ENCODE measurements around the gene ZNF282. TPM values are rescaled to one million over a fixed set of nuclear protein-coding genes. Genes with fewer than 3 reads are reported as not detected.
"Not testable (repeated sequence)": the region's sequence is repeated elsewhere in the genome, so short reads cannot be mapped to it uniquely, and the experiment has no call there.

ZNF282 gene
- total RNA-seq, 2 donors from 2014 or later, result 59.5 to 161 TPM

- no peak for DNase-seq
- no peak for ATAC-seq (replicated peaks in 1 of 2)
- peak overlapping the region; percentile 52 for H3K27ac Mint-ChIP-seq
- H3K4me3 Mint-ChIP-seq, result no peak overlapping the region
- no peaks in the 10 kb centered on the region for H3K27me3 Mint-ChIP-seq (ENCODE audit: low read depth)
- peaks cover 14% of the 10 kb centered on the region for H3K4me1 Mint-ChIP-seq (ENCODE audit: low read depth)
- no peaks in the 10 kb centered on the region for H3K9me3 Mint-ChIP-seq
- peaks cover 2 to 11% of the 10 kb centered on the region in 2 donors for H3K36me3 Mint-ChIP-seq (ENCODE audit: insufficient read depth in 2 of 2)
Observed at GRCh38 chr7:149256568-149256967, 61.2 kb downstream of the ZNF282 start.

GRCh38 chr7:149257146-149257545 lies 61.8 kb downstream of the ZNF282 start:
- Mint-ChIP-seq H3K27me3 (ENCODE audit: low read depth) (no peaks in the 10 kb centered on the region), H3K4me1 (ENCODE audit: low read depth) (peaks cover 16% of the 10 kb centered on the region), H3K4me3 (no peak overlapping the region), H3K9me3 (no peaks in the 10 kb centered on the region), H3K27ac (no peak overlapping the region), H3K36me3 (ENCODE audit: insufficient read depth in 2 of 2) (peaks cover 2 to 8% of the 10 kb centered on the region in 2 donors)
- ATAC-seq (replicated peaks in 1 of 2) (no peak), DNase-seq (no peak)

GRCh38 chr7:149261316-149261828 lies 66.0 kb downstream of the ZNF282 start:
- Mint-ChIP-seq H3K9me3 (no peaks in the 10 kb centered on the region), H3K27ac (peak overlapping the region; percentile 89), H3K4me1 (ENCODE audit: low read depth) (peaks cover 42% of the 10 kb centered on the region), H3K27me3 (ENCODE audit: low read depth) (no peaks in the 10 kb centered on the region), H3K36me3 (ENCODE audit: insufficient read depth in 2 of 2) (peaks cover 0 to 12% of the 10 kb centered on the region in 2 donors), H3K4me3 (peak overlapping the region; percentile 86 to 87)
- peak; percentile 33 to 55 for ATAC-seq (replicated peaks in 1 of 2)
- DNase-seq, result peak; percentile 46 to 50

- Mint-ChIP-seq H3K9me3 (no peaks in the 10 kb centered on the region), H3K4me3 (peak within 1 kb of the TSS; percentile 86 to 93), H3K27ac (peak within 1 kb of the TSS; percentile 89), H3K4me1 (ENCODE audit: low read depth) (peaks cover 42% of the 10 kb centered on the region), H3K27me3 (ENCODE audit: low read depth) (no peaks in the 10 kb centered on the region), H3K36me3 (ENCODE audit: insufficient read depth in 2 of 2) (peaks cover 0 to 17% of the 10 kb centered on the region in 2 donors)
- DNase-seq (peak; percentile 90), ATAC-seq (replicated peaks in 1 of 2) (peak; percentile 85 to 91)
Observed at GRCh38 chr7:149261829-149262617, 66.7 kb downstream of the ZNF282 start, which contains the start of gene ZNF783. TSS of gene ZNF783 (plus strand) at chr7:149262196. CDS start at chr7:149262334, 138 bp downstream.

GRCh38 chr7:149266451-149266850 lies 71.1 kb downstream of the ZNF282 start:
- Mint-ChIP-seq H3K36me3 (ENCODE audit: insufficient read depth in 2 of 2) (peaks cover 7 to 31% of the 10 kb centered on the region in 2 donors), H3K4me3 (no peak overlapping the region), H3K27me3 (ENCODE audit: low read depth) (no peaks in the 10 kb centered on the region), H3K4me1 (ENCODE audit: low read depth) (peaks cover 29% of the 10 kb centered on the region), H3K9me3 (no peaks in the 10 kb centered on the region), H3K27ac (no peak overlapping the region)
- DNase-seq (no peak), ATAC-seq (replicated peaks in 1 of 2) (no peak)

GRCh38 chr7:149267733-149268132 lies 72.4 kb downstream of the ZNF282 start:
- H3K4me1 Mint-ChIP-seq (ENCODE audit: low read depth), result peaks cover 28% of the 10 kb centered on the region
- ATAC-seq (replicated peaks in 1 of 2), result no peak
- H3K27ac Mint-ChIP-seq, result no peak overlapping the region
- H3K36me3 Mint-ChIP-seq (ENCODE audit: insufficient read depth in 2 of 2), result peaks cover 7 to 32% of the 10 kb centered on the region in 2 donors
- H3K9me3 Mint-ChIP-seq, result no peaks in the 10 kb centered on the region
- DNase-seq, result no peak
- no peaks in the 10 kb centered on the region for H3K27me3 Mint-ChIP-seq (ENCODE audit: low read depth)
- H3K4me3 Mint-ChIP-seq, result no peak overlapping the region

- DNase-seq; H3K9me3 Mint-ChIP-seq; ATAC-seq (replicated peaks in 1 of 2); H3K4me1 Mint-ChIP-seq (ENCODE audit: low read depth); H3K27me3 Mint-ChIP-seq (ENCODE audit: low read depth); H3K4me3 Mint-ChIP-seq: not testable (repeated sequence)
- Mint-ChIP-seq H3K27ac (peak overlapping the region; percentile 90), H3K36me3 (ENCODE audit: insufficient read depth in 2 of 2) (peaks cover 17 to 28% of the 10 kb centered on the region in 2 donors)
Observed at GRCh38 chr7:149274424-149274823, 79.1 kb downstream of the ZNF282 start.

Other genes with a start within 250 kb of the ZNF282 start
- gene PDIA4, start 167.0 kb upstream of the ZNF282 start, total RNA-seq, result 10 to 100 TPM; 63.1 to 84.8 TPM
- gene ZNF786, start 104.8 kb upstream of the ZNF282 start, total RNA-seq, result 1 to 10 TPM; 5.6 to 7.3 TPM
- 1 to 10 TPM; 2.8 to 3.6 TPM for gene ZNF425, start 69.2 kb upstream of the ZNF282 start, total RNA-seq
- 10 to 100 TPM; 15.0 to 18.9 TPM for gene ZNF398, start 48.1 kb upstream of the ZNF282 start, total RNA-seq
- 10 to 100 TPM; 18.7 to 28.0 TPM for gene ZNF212, start 44.1 kb downstream of the ZNF282 start, total RNA-seq
- 10 to 100 TPM; 28.4 to 32.4 TPM for gene ZNF783, start 66.7 kb downstream of the ZNF282 start, total RNA-seq

All from activated T-cell treated with anti-CD3 and anti-CD28 coated beads, Interleukin-2, amount 50 U/mL, for 72 hours (primary cell).